Parathyroid adenoma (tissue), 2 donors: ENCODE data around the gene SRSF2.

Source experiments
- H2AFZ ChIP-seq: fragments of 300-600 bp; sonication (generic); one replicate; pipeline ENCODE4 v1.7.0; 2017; ENCODE audit warnings: antibody characterized with exemption, mild to moderate bottlenecking
- H3K27ac ChIP-seq: fragments of 300-600 bp; sonication (generic); one replicate; pipeline ENCODE4 v1.7.0; 2017
- H3K27me3 ChIP-seq: fragments of 300-600 bp; sonication (generic); one replicate; pipeline ENCODE4 v1.7.0; 2017; ENCODE audit warnings: low read length; ENCODE audit not compliant: control insufficient read depth, insufficient read depth
- H3K36me3 ChIP-seq: fragments of 300-600 bp; sonication (generic); one replicate; pipeline ENCODE4 v1.7.0; 2017; ENCODE audit warnings: low read length; ENCODE audit not compliant: control insufficient read depth, insufficient read depth
- H3K4me1 ChIP-seq: fragments of 300-600 bp; sonication (generic); one replicate; pipeline ENCODE4 v1.7.0; 2017; ENCODE audit warnings: control low read depth
- H3K4me2 ChIP-seq: fragments of 300-600 bp; sonication (generic); one replicate; pipeline ENCODE4 v1.7.0; 2017; ENCODE audit warnings: low read length
- H3K4me3 ChIP-seq: fragments of 300-600 bp; sonication (generic); one replicate; pipeline ENCODE4 v1.7.0; 2017; ENCODE audit warnings: low read depth, low read length
- H3K79me2 ChIP-seq: fragments of 300-600 bp; sonication (generic); one replicate; pipeline ENCODE4 v1.7.0; 2017; ENCODE audit warnings: control low read depth
- H3K9ac ChIP-seq: fragments of 300-600 bp; sonication (generic); one replicate; pipeline ENCODE4 v1.7.0; 2017; ENCODE audit warnings: mild to moderate bottlenecking
- H3K9me3 ChIP-seq: fragments of 300-600 bp; sonication (generic); one replicate; pipeline ENCODE4 v1.7.0; 2017; ENCODE audit warnings: low read length; ENCODE audit not compliant: control insufficient read depth
- TF ChIP-seq, protein P1 (sequence below): fragments of 300-600 bp; sonication (generic); IDR thresholded peaks from one replicate; pipeline ENCODE4 v1.7.0; 2017; ENCODE audit warnings: antibody characterized with exemption, mild to moderate bottlenecking
- donor health status: primary hyperparathyroidism.

The SRSF2 gene

DNA sequence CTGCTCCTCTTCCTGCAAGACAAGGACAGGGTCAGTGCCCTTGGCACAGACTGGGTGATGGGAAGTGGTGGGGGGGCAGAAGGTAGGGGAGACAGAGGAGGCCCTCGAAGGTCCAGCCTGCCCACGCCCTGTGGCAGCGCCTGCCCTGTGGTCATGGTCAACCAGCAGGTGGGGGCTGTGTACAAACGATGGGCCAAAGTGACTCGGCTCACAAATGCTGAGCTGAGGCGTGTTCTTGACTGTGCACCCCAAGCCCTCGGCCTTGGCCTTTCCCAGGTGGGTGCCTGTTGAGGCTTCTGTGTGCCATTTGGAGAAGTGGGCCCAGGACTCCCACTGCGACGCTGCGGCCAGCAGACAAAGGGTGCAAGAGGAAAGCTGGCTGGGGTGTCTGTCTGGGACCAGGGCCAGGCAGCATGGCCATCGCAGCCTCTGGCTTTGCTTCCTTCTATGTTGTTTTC lies 48.9 kb downstream of the SRSF2 start:
- H3K36me3 ChIP-seq = no peaks in the 10 kb centered on the region
- H3K79me2 ChIP-seq = peaks cover 53% of the 10 kb centered on the region
- TF ChIP-seq, protein P1, sequence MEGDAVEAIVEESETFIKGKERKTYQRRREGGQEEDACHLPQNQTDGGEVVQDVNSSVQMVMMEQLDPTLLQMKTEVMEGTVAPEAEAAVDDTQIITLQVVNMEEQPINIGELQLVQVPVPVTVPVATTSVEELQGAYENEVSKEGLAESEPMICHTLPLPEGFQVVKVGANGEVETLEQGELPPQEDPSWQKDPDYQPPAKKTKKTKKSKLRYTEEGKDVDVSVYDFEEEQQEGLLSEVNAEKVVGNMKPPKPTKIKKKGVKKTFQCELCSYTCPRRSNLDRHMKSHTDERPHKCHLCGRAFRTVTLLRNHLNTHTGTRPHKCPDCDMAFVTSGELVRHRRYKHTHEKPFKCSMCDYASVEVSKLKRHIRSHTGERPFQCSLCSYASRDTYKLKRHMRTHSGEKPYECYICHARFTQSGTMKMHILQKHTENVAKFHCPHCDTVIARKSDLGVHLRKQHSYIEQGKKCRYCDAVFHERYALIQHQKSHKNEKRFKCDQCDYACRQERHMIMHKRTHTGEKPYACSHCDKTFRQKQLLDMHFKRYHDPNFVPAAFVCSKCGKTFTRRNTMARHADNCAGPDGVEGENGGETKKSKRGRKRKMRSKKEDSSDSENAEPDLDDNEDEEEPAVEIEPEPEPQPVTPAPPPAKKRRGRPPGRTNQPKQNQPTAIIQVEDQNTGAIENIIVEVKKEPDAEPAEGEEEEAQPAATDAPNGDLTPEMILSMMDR = peak; percentile 25
- no peaks in the 10 kb centered on the region for H3K27me3 ChIP-seq
- no peak overlapping the region for H3K9ac ChIP-seq
- no peak overlapping the region for H2AFZ ChIP-seq
- H3K4me3 ChIP-seq = no peak overlapping the region
- H3K9me3 ChIP-seq = no peaks in the 10 kb centered on the region
- H3K4me2 ChIP-seq = peak overlapping the region; percentile 13
- H3K27ac ChIP-seq = no peak overlapping the region
- peaks cover 11% of the 10 kb centered on the region for H3K4me1 ChIP-seq

DNA sequence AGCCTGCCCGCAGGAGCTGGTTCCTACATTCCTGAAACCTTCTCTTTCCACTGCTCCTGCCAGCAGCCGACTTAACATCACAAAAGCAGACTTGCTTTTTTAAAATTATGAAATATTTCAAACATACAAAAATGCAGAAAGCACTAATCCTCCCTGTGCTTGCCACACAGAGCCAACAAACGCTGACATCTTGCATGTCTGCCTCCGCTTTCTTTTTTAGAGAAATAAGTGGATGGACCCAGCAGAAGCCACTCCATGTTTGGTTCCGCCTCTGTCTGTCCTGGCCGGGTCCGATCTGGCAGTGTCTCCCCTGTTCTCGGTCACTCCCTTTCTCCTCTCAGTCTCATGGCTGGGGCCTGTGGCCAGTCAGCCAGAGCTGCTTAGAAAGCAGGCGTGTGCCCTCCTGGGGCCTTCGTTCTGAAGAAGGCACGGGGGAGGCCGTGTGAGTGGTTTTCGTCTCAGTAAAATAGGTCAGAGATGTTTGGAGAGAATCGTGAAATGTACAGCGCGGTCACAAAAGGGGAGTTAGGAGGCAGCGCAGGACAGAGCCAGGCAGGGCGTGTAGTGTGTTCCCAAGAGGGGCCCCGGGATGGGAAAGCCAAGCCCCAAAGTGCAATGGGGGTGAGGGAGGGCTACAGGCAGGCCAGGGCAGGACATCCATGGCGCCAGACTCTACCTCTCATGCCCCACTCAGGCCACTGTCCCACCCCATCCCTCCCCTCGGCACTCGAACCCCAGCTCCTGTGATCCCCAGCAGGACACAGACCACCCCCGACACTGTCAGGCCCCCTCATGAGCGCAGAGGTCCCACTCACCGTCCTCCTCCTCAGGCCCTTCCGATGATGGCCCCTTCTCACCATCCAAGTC lies 49.6 kb downstream of the SRSF2 start:
- Histone ChIP-seq H3K9ac (no peak overlapping the region), H3K4me3 (no peak overlapping the region), H2AFZ (no peak overlapping the region)

DNA sequence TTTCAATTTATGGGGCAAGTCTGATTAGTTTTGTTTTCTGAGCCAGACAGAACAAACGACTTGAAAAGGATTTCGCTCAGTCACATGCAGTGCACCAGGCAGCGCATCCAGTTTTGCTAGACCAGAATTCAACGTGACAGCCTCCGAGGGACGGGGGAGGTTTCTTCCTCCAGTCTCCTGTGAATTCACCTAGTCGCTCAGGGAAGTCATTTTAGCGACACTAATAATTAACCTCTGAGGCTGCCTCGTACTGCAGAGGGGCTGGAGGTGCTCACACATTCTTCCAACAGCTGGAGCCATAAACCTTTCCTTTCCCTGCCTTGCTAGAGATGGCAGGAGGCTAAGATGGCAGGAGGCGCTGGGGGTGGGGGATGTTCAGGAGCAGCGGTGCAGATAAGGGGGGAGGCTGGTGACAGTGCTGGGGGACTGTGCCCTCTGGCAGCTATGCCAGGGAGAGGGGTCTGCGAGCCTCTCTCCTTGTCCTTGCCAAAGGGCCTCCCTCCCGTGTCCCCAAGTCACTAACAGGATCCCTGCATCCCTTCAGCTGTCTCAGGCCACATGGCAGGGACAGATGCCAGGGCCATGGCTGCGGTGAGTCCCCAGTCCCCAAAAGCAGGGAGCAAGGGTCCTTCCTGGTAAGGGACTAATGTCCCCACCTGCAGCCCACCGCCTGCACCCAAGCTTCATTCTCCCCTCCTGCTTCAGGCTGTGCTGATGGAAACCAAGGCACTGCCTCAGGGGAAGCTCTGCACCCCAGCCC lies 50.4 kb downstream of the SRSF2 start:
- H3K36me3 ChIP-seq = no peaks in the 10 kb centered on the region
- no peak overlapping the region for H3K27ac ChIP-seq
- H3K4me2 ChIP-seq = no peak overlapping the region
- no peak overlapping the region for H3K4me3 ChIP-seq
- H2AFZ ChIP-seq = no peak overlapping the region
- H3K9me3 ChIP-seq = no peaks in the 10 kb centered on the region
- H3K4me1 ChIP-seq = peaks cover 11% of the 10 kb centered on the region
- TF ChIP-seq, protein P1 = no peak
- H3K79me2 ChIP-seq = peaks cover 49% of the 10 kb centered on the region
- no peak overlapping the region for H3K9ac ChIP-seq
- H3K27me3 ChIP-seq = no peaks in the 10 kb centered on the region

More for the DNA sequence above, 49.6 kb downstream of the SRSF2 start:
- H3K36me3 ChIP-seq = no peaks in the 10 kb centered on the region
- H3K27me3 ChIP-seq = no peaks in the 10 kb centered on the region
- H3K79me2 ChIP-seq = peaks cover 53% of the 10 kb centered on the region
- no peaks in the 10 kb centered on the region for H3K9me3 ChIP-seq
- TF ChIP-seq, protein P1 = no peak
- H3K4me2 ChIP-seq = no peak overlapping the region
- peaks cover 11% of the 10 kb centered on the region for H3K4me1 ChIP-seq
- no peak overlapping the region for H3K27ac ChIP-seq

DNA sequence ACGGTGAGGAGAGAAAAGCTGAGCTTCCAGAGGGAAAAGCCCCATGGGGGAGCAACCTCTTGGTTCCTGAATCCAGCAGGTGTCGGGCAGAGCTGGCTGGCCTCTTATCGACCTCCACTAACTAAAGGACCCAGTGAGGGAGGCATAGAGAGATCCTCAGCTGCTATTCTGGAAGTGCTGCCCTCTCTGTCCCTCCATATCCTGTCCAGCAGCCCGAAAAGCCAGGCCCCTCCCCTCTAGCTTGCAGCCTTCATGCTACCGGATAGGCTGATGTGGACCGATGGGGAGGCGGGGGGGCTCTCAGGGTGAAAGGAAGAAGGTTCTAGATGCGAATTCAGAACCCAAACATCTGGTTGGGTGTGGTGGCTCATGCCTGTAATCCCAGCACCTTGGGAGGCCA lies 51.3 kb downstream of the SRSF2 start:
- Histone ChIP-seq H3K4me1 (peaks cover 11% of the 10 kb centered on the region), H3K4me2 (no peak overlapping the region), H3K36me3 (no peaks in the 10 kb centered on the region), H3K27me3 (no peaks in the 10 kb centered on the region), H3K79me2 (peaks cover 44% of the 10 kb centered on the region), H3K9me3 (no peaks in the 10 kb centered on the region), H2AFZ (no peak overlapping the region), H3K27ac (no peak overlapping the region), H3K4me3 (no peak overlapping the region), H3K9ac (no peak overlapping the region)
- TF ChIP-seq, protein P1 = no peak
